ENCODE results near the gene ITGB6.
A peak's percentile ranks its signal among the peaks of the same experiment; 100 is the strongest.
"Not testable (repeated sequence)": the region's sequence is repeated elsewhere in the genome, so short reads cannot be mapped to it uniquely, and the experiment has no call there.

The ITGB6 gene

DNA sequence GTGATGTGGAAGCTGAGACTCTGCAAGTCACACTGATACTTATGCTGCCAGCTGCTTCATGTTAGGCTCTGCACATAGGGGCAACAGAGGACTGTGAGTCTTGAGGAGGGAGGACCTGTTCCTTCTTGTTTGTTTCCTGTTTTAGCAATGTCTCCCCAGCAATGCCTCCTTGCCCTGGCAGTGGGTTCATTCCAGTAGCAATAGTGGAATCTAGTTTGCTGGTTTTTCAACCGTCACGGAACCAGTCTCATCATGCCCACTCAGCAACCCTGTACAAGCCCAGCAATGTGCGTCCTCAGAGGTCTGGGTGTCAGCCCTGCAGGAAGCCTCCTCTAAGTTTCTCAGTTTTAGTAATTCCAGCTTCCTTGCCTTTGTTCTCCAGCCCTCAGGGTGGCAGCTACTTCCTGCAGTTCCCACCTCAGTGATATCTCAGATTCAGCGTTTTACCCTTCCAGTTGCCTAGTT is 20.5 kb upstream of the ITGB6 start:
- DNase-seq: no peak

DNA sequence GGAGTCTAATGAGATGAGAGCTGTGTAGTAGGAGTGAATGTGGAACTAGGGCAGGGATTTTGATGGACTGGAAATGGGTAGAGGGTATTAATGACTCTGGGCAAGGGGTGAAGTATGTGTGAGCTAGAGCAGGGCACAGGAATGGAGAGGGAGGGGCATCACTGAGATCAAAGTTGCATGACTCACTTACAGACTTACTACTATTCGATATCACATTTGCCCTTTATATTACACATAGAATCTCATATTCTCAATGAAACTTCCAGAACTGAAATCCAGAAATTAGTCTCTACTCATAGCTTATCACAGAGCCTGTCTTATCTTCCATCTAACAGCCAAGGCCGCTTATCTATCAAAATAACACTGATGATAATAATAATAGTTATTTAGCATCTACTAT is 20.0 kb upstream of the ITGB6 start:
- no peak for DNase-seq

DNA sequence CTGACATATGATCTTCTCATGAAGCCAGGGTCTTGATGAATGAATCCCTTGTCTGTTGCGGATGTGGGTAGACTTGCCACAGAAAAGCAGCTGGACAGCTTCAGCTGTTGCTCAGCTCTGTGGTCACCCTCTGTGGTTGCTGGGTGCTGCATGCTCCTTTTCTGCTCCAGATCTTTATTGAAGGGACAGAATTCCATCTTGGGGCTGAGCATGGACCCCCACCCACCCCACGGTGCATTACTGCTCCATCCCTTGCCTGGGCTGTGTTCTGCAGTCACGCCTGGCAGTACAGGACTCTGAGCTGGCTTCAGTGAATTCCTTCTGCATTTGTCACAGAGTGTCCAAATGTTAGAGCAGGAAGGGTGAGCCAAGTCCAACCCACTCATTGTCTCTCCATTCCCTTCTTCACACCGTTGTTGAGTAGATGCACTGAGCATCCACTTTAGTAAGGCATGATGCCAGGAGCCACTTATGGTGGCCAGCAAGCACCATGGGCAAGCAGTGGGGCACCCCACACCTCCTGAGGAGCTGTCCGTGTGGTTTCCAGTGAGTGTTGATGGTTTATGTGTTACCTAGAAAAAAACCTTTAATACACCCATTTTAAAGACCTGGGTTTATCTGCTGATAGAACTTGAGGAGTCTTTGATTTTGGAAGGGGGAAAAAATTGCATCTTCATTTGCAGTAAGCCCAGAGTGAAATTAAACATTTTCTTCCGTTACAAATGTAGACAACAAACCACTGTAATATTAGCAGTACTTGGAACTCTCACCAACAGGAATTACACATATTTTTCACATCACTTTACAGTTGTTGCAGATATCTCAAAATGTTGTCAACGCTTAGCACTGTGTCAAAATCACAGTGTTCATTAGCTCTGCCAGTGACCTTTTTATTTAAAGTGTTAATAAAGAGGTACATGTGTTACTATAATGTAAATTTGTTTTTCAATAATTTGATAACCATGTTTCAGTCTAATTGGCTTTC is 14.7 kb upstream of the ITGB6 start:
- DNase-seq: no peak

DNA sequence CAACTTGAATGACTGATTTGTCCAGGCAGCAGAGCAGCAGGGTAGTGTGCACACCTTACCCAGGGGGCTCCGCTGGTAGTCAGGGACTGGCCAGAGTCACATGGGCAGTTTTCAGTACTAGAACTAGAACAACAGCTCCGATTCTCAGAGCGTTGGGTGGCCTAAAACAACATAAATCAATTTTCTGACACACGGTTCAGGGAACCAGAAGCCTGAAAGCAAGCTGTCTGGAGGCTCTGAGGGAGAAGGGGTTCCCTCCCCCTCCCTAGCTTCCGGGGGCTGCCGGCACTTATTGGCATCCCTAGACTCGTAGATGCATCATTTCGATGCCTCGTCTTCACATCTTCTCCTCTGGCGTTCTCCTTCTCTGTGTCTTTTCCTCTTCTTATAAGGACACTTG is 13.4 kb upstream of the ITGB6 start:
- no peak for DNase-seq

DNA sequence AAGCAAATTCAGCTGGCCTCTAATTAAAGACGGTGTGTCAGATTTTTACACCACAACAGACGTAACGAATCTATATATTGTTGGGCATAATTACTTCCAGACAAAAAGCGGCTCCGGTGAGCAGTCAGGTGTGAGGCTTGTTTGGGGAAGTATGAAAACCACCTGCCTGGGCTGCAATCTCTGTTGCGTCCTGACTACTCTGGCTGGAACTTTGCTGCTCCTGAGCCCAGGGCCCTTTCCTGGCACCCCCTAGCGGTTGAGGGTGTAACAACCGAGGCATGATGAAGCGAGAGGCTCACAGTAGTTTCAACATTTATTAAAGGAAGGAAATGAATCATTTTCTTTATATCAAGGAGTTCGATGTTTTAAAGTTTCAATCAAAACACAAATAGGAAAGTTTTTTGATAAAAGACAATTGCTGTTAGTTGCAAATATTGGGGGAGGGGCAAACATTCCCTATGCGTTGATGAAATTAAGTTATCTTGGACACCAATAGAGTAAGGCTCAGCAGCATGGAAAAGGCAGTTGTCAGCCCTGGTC is 10.6 kb upstream of the ITGB6 start:
- DNase-seq: no peak

DNA sequence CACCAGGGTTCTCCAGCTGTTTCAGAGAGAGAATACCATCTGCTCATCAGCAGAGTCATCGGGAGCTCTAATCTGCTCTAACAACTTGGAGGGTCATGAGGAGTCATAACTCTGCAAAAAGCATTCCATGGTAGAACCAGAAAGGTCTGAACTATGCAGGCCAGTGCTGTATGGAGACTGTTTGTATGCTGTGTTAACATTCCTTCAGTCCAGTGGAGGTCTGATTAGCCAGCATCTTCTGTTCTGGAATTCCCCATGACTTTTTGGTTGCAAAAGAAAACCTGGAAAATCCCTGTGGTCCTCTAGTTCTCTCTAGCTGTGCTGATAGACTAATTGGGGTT is 9.4 kb upstream of the ITGB6 start:
- no peak for DNase-seq

DNA sequence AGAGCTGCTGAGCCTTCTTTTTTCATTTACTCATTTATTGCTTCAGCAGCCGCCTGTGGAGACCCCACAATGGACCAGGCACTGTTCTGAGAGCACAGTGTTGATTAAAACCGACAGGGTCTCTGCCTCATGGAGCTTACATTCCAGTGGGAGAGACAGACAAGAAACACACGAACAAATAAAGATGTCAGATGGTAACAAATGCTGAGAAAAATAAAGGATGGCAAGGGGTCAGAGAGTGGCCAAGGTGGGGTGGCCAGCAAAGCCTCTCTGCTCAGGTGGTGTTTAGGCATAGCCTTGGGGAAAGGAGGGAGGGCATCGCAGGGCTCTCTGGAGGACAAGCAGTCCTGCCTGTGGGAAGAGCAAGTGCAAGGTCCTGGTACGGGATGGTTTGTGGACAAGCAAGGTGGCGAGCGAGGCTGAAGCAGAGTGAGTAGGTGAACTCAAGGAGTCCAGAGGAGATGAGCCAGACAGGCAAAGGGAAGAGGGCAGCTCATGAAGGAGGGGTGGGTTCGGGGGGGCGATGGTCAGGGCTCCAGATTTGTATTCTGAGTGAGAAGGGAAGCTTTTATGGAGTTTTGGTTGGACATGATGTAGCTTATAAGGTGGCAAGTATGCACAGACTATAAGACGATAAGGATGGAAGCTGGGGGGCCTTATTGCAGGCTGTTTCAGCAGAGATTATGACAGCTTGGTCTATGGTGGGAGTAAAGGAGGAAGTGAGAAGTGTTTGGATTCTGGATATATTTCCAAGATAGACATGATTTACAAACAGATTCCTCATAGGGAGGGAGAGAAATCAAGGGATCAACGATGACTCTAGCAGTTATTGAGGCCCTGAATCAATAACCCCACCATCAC is 8.8 kb upstream of the ITGB6 start:
- no peak for DNase-seq

DNA sequence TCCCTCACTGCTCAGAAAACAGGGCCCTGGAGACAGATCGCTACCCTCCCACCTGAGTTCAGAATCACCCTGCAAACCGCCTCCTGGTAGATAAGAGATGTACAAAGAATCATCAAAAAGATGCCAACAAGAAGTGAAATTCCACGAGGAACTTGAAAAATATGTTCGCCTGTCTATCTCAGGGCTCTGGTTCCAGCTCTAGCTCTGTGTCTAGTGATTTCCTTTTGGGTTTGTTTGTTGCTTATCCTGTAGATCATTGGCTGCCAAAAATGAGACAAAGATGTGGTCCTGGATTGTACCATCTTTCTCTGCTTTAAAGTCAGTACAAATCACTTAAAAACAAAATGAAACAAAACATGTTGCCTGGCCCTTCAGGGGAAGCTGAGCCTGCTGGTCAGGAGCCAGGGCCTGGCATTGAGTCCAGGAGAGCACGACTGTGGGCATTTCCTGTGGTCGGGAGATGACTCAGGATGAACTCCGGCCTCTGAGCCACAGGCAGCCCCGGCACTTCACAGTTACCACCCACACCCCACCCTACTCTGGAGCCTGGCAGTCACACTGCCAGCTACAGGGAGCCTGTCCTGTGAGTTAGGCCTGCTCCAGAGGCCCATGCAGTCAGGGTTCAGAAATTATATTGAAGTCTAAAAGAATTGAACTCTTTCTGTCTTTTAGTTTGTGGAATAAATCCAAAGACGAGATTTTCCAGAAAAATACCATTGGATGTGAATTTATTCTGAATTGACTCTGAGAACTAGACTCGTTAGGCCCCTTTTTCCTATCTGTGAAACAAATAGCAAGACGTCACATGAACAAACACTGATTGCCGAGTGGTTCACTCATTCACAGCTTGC is 8.0 kb upstream of the ITGB6 start:
- DNase-seq: no peak

DNA sequence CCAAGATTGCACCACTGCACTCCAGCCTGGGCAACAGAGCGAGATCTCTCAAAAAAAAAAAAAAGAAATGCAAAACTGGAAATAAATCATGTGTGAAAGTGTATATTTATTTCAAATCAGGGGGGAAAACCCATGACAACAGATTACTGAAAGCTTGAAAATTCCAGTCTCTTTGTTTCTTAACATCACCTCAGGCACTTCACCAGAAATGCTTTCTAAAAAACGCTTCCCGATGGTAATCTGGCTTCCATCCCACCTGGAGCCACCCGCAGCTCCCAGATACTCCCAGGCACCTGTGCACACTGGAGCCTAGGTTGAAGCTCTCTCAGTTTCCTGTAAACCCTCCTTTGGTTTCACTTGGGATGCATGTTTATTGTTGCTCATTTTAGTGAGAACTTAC is 7.2 kb upstream of the ITGB6 start:
- no peak for DNase-seq

DNA sequence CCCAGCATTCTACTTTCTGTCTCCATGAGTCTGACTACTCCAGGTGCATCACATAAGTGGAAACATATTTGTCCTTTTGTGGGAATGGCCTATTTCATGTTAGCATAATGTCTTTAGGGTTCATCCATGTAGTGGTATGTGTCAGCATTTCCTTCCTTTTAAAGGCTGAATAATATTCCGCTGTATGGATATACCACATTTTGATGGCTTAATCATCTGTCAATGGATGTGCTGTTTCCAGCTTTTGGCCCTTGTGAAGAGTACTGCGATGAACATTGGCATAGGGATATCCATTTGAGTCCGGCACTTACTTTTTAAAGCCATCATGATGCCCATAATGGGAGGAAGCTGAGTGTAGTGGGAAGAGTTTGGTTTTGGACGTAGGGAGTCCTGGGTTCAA is 6.4 kb upstream of the ITGB6 start:
- no peak for DNase-seq

DNA sequence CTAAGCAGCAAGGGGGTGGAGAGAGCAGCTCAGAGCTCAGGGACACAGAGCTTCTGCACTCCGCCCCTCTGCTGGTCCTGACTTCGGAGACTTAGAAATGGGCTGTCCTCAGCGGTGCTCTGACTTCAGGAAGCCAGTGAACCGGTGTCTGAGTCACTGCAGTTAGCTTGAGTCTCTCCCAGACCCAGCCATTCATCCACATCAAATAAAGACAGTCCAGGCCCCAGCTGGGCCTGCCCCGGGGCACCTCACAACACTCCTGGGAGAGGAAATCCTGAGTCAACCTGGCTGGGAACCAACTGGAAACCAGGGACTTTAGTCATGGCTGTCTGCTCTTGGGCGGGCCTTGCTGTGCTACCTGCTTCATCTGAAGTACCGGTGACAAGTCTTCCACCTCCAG is 5.4 kb upstream of the ITGB6 start:
- no peak for DNase-seq

DNA sequence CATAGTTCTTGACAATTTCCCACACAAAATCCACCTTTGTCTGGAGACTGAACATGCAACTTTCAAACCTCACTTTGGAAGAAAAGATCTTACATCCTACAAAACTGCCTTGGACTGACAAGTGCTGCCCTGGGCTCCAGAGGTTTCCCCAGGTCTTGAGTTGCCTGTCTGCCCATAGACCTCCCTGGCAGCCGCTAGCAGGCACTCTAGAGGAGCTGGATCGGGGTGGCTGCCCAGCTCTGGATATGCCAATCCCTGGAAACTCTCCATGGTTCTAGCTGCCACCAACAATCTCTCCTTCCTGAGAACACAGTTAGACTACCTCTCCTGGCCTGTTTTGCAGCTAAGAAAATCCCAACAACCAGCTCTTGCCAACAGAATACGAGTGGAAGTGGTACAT is 3.4 kb upstream of the ITGB6 start:
- no peak for DNase-seq

DNA sequence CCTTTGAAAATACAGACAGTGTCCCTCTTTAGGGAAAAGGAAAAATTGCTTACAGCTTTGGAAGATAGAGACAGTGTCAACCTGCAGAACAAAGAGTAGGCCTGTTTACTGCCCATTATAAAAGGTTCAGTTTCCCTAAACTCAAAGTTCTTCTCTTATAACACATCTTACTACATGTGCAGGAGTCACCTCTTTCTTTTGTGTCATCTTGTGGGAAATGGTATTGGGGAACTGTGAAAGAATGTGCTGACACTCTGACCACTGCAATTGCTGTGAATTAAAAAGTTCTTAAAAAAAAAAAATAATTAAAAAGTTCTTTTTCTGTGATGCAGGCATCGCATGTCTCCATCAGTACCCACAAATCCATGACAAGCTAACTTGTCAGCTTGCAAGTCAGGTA is 2.9 kb upstream of the ITGB6 start:
- no peak for DNase-seq

DNA sequence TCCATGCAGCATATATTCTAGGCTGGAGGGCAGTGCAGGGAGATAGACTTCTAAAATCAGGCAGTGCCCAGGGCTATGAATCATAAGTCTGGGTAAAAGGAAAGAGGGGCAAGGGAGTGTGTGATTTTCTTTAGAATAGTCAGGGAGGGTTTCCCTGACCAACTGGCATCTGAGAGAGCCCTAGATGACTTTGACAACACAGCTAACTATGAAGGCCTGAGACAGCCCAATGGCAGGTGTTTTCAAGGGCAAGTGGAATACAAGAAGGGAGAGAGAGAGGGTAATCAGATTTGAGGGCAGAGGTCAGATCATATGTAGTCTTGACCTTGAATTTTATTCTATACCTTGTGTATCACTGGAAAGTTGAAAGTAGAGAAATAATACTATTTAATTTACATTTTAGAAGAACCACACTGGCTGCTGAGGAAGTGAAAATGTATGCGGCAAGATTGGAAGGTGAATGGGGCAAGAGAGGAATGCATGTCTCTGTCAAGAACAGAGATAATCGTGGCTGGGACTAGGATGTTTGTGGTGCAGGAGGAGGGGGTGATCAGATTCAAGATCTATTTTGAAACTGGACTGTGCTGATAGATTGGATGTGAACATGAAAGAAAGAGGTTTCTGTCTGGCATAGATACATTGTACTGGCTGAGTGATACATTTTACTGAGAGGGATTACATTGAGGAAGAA is 1.9 kb upstream of the ITGB6 start:
- no peak for DNase-seq

DNA sequence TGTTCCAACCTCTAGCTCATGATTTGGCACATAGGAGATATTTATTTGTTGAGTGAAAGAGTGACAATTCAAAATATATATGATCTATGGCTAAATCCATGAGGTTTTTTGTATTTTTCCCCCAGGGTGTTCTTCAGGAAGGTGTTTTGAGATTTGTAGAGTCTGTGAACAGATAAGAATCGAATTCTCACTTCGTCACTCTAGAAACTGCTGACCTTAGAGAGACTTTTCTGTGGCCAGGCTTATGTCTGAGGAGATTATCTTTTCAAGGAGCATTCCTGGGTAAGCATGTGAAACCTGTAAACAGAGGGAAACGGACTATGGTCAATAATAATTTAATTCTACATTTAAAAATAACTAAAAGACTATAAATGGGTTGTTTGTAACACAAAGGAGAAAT is 849 bp upstream of the ITGB6 start:
- DNase-seq: no peak

DNA sequence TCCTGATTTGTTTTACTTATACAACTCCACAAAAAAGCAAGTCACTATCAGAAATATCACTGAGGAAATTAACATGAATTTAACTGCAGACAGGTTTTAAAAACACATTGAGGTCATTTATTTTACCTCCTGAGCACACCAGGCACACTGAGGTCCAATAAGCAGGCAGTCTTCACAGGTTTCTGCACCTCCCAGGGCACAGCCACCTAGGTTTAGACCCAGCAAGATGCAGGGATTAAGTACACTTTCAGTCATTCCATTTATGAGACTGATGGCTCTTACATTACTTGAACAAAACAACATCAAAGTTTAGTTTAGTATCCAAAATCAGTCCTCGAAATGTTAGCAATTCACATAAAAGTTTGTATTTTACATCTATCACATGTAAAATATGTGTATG is 1.0 kb downstream of the ITGB6 start:
- no peak for DNase-seq

DNA sequence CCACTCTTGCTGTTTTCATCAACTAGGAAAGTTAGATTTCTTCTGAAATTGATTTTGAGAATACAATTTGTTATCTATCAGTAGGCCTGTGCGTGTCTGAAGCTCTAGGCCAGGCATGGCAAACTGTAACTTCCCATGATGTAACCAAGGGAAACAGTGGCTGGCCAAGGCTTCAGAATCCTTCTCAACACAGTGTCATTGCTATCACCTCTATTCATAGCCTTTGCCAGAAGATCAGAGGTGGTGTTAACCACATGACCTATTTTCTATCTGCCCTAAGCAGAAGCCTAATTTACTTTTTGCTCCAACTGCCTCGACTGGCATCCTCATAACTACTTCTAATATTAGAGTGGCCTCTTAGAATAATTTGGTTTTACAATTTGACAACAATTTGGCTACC is 2.5 kb downstream of the ITGB6 start:
- DNase-seq: no peak

DNA sequence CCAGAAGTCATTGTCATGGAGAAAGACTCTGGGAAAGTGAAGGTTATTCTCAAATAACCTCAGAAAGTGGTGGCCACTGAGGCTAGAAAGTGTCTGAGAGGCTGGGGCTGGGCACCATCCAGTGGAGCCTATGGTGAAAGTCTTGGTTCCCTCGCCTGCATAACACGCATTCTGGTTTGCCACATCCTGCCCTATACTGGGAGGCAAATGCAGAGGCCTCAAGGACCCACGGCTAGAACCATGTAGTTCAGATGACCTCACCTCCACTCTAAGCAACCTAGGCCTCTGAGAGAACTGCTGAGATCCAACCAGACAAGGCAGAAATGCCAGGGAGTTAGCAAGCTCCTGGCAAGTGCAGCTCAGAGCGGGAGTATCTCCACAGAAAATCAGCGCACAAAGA is 5.1 kb downstream of the ITGB6 start:
- DNase-seq: no peak

DNA sequence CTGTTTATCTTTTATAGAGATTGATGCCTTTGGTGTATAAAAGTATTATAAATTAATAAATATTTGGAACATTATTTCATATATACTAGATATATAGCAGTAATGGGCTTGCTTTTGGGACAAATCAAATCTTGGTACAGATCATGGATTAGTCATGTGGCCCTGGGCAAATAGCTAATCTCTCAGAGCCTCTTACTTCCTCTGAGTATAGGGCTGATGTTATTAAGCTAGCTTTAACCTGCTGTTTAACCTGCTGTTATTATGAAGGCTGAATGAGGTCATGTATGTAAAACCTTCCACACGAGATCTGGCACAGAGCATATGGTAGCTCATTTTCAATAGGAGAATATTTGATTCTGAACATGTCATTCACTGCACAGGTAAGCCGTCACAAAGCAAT is 5.7 kb downstream of the ITGB6 start:
- DNase-seq: peak; percentile 16

DNA sequence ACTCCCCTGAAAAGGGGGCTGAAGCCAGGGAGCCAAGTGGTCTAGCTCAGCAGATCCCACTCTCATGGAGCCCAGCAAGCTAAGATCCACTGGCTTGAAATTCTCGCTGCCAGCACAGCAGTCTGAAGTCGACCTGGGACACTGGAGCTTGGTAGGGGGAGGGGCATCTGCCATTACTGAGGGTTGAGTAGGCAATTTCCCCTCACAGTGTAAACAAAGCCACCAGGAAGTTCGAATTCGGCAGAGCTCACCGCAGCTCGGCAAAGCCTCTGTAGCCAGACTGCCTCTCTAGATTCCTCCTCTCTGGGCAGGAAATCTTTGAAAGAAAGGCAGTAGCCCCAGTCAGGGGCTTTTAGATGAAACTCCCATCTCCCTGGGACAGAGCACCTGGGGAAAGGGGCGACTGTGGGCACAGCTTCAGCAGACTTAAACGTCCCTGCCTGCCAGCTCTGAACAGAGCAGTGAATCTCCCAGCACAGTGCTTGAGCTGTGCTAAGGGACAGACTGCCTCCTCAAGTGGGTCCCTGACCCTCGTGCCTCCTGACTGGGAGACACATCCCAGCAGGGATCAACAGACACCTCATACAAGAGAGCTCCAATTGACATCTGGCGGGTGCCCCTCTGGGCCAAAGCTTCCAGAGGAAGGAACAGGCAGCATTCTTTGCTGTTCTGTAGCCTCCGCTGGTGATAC is 18.8 kb downstream of the ITGB6 start:
- DNase-seq: peak; percentile 3

DNA sequence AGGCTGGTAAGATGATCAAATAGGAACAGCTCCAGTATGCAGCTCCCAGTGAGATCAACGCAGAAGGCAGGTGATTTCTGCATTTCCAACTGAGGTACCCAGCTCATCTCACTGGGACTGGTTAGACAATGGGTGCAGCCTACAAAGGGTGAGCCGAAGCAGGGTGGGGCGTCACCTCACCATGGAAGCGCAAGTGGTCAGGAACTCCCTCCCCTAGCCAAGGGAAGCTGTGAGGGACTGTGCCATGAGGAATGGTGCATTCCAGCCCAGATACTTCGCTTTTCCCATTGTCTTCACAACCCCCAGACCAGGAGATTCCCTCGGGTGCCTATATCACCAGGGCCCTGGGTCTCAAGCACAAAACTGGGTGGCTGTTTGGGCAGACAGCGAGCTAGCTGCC is 19.4 kb downstream of the ITGB6 start:
- DNase-seq: not testable (repeated sequence)

DNA sequence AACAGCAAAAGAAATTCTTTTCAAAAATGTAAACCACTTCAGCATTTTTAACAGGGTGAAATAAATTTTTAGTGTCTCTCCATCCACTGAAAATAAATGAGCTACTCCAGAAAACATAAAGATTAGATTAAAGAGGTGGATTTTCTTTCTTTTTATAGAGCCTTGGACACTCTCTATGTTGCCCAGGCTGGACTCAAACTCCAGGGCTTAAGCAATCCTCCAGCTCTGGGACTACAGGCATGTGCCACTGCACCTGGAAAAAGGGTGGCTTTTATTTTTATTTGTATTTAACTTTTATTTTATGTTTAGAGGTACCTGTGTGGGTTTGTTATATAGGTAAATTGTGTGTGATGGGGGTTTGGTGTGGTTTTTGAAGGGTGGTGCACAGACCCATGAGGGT is 19.9 kb downstream of the ITGB6 start:
- no peak for DNase-seq
